ENCODE results near the gene TTC12. TPM values are rescaled to one million over a fixed set of nuclear protein-coding genes. Genes with fewer than 3 reads are reported as not detected.
A peak's percentile ranks its signal among the peaks of the same experiment; 100 is the strongest.

The TTC12 gene
- total and polyA plus RNA-seq, 2 of the 13 experiments (the other 11 are each of a cell fraction or from before 2014, with no cell fraction given) = 5.4 to 11.6 TPM

DNA sequence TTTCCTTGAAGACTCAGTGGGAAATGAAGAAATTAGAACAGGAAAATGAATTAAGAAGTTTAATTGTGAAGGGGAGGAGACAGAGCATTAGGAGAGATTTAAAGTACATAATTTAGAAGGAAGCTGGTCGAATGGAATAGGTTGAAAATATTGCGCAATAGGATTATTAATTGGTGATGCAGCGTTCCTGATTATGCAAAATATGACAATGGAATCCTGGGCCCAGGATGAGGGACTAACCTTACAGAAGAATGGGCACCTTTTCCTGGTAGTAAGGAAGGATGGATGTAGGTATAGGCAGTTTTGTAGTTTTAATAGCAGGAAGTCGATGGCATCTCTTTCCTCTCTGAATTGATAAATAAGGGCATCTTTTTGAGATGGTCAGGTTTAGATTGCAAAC is 7.8 kb downstream of the TTC12 start:
- Histone ChIP-seq H3K4me1 (ENCODE audit: insufficient read depth, low read length) (0 out of 2 replicates have a peak, but pooled peaks cover under 1% of the 10 kb centered on the region), H3K9me3 (ENCODE audit: low read length) (no peaks in the 10 kb centered on the region), H3K27me3 (ENCODE audit: control insufficient read depth in 1 of 2, insufficient read depth in 2 of 2, low read length in 2 of 2) (no peaks in the 10 kb centered on the region), H3K4me3 (replicated peaks in 1 of 3; ENCODE audit: insufficient read depth in 1 of 3, low read depth in 2 of 3, low read length in 3 of 3) (no peak overlapping the region), H3K9ac (ENCODE audit: insufficient read depth, low read depth, low read length) (no peak overlapping the region), H3K27ac (ENCODE audit: extremely low read length, insufficient read depth, low read length) (no peak overlapping the region), H3K79me2 (ENCODE audit: insufficient read depth, low read length) (no peaks in the 10 kb centered on the region), H2AFZ (ENCODE audit: low read length) (no peak overlapping the region), H3K4me2 (ENCODE audit: low read depth, low read length) (no peak overlapping the region), H3K36me3 (replicated peaks in 1 of 2; ENCODE audit: control insufficient read depth in 1 of 2, insufficient read depth in 2 of 2, low read length in 2 of 2) (peaks cover 0 to 5% of the 10 kb centered on the region in 2 experiments; a peak in 1 of 5 replicates), H4K20me1 (ENCODE audit: insufficient read depth, low read length) (no peaks in the 10 kb centered on the region)
- FAIRE-seq (no peak), DNase-seq (ENCODE audit: low spot score) (no peak), ATAC-seq (no peak)
- TF ChIP-seq, protein P1, sequence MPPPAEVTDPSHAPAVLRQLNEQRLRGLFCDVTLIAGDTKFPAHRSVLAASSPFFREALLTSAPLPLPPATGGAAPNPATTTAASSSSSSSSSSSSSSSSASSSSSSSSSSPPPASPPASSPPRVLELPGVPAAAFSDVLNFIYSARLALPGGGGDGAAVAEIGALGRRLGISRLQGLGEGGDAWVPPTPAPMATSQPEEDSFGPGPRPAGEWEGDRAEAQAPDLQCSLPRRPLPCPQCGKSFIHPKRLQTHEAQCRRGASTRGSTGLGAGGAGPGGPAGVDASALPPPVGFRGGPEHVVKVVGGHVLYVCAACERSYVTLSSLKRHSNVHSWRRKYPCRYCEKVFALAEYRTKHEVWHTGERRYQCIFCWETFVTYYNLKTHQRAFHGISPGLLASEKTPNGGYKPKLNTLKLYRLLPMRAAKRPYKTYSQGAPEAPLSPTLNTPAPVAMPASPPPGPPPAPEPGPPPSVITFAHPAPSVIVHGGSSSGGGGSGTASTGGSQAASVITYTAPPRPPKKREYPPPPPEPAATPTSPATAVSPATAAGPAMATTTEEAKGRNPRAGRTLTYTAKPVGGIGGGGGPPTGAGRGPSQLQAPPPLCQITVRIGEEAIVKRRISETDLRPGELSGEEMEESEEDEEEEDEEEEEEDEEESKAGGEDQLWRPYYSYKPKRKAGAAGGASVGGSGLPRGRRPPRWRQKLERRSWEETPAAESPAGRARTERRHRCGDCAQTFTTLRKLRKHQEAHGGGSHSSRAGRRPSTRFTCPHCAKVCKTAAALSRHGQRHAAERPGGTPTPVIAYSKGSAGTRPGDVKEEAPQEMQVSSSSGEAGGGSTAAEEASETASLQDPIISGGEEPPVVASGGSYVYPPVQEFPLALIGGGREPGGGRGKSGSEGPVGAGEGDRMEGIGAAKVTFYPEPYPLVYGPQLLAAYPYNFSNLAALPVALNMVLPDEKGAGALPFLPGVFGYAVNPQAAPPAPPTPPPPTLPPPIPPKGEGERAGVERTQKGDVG (CRISPR knock-in tag; IDR thresholded peaks at IDR 0.05; ENCODE audit: borderline replicate concordance) = no peak
- no peak for TF ChIP-seq CC2D1A (CRISPR knock-in tag; IDR thresholded peaks at IDR 0.05)
- peak; percentile 89 for TF ChIP-seq CEBPB (IDR thresholded peaks at IDR 0.05; ENCODE audit: borderline replicate concordance, low read depth, low read length)
- 89% methylated on average over 4 of the region's 4 CpGs for WGBS (ENCODE audit: low lambda C conversion rate)
- in situ Hi-C loops (cut with HindIII; ENCODE audit: extremely low pct_ligation_motif_present, low pct_unique_long_range_greater_than_20kb) (no loop called here), intact Hi-C loops (cut with micrococcal nuclease; ENCODE audit: unreplicated experiment) (no loop called here)
- ChIA-PET CTCF (ENCODE audit: low intra/inter-chr PET ratio, low total read pairs) (no interaction called here), POLR2A (no interaction called here)
- BruUV-seq (replicated peaks) = no TSS peak

DNA sequence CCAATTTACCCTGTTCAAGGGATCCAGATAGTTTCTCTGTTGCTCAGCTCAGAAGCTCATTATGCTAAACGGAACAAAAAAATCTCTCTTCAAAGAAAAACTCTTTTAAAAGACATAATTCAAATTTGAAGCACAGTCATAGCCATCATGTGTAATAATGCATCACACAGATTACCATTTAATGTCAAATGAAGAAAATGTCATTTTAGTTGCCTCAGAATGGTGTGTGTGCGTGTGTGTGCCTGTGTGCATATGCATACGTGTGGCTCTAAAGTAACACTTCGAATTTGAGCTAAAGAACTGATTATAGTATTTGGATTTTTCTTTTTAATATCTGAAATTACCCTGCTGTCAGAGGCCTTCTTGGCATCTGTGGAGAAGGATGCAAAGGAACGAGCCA is 9.9 kb downstream of the TTC12 start:
- Histone ChIP-seq H4K20me1 (ENCODE audit: insufficient read depth, low read length) (no peaks in the 10 kb centered on the region), H3K9ac (ENCODE audit: insufficient read depth, low read depth, low read length) (no peak overlapping the region), H3K27ac (ENCODE audit: extremely low read length, insufficient read depth, low read length) (no peak overlapping the region), H3K4me2 (ENCODE audit: low read depth, low read length) (no peak overlapping the region), H3K79me2 (ENCODE audit: insufficient read depth, low read length) (no peaks in the 10 kb centered on the region), H3K36me3 (replicated peaks in 1 of 2; ENCODE audit: control insufficient read depth in 1 of 2, insufficient read depth in 2 of 2, low read length in 2 of 2) (peaks cover 0 to 5% of the 10 kb centered on the region in 2 experiments; a peak in 2 of 5 replicates), H3K9me3 (ENCODE audit: low read length) (no peaks in the 10 kb centered on the region), H3K4me1 (ENCODE audit: insufficient read depth, low read length) (no peaks in the 10 kb centered on the region), H3K4me3 (replicated peaks in 1 of 3; ENCODE audit: insufficient read depth in 1 of 3, low read depth in 2 of 3, low read length in 3 of 3) (no peak overlapping the region), H3K27me3 (ENCODE audit: control insufficient read depth in 1 of 2, insufficient read depth in 2 of 2, low read length in 2 of 2) (no peaks in the 10 kb centered on the region), H2AFZ (ENCODE audit: low read length) (no peak overlapping the region)
- FAIRE-seq = no peak
- POLR2A ChIA-PET = interaction anchor here (0.6 kb wide), 1 partner anchor 549 kb away, joined by 3 read pairs; no protein-coding TSS in a partner anchor
- CTCF ChIA-PET (ENCODE audit: low intra/inter-chr PET ratio, low total read pairs) = no interaction called here
- 92% methylated on average over 5 of the region's 5 CpGs for WGBS (ENCODE audit: low lambda C conversion rate)
- BruUV-seq (replicated peaks) = no TSS peak
- in situ Hi-C loops (cut with HindIII; ENCODE audit: extremely low pct_ligation_motif_present, low pct_unique_long_range_greater_than_20kb) (no loop called here), intact Hi-C loops (cut with micrococcal nuclease; ENCODE audit: unreplicated experiment) (no loop called here)
- DNase-seq (ENCODE audit: low spot score) = no peak
- no peak for ATAC-seq
- TF ChIP-seq, protein P2, sequence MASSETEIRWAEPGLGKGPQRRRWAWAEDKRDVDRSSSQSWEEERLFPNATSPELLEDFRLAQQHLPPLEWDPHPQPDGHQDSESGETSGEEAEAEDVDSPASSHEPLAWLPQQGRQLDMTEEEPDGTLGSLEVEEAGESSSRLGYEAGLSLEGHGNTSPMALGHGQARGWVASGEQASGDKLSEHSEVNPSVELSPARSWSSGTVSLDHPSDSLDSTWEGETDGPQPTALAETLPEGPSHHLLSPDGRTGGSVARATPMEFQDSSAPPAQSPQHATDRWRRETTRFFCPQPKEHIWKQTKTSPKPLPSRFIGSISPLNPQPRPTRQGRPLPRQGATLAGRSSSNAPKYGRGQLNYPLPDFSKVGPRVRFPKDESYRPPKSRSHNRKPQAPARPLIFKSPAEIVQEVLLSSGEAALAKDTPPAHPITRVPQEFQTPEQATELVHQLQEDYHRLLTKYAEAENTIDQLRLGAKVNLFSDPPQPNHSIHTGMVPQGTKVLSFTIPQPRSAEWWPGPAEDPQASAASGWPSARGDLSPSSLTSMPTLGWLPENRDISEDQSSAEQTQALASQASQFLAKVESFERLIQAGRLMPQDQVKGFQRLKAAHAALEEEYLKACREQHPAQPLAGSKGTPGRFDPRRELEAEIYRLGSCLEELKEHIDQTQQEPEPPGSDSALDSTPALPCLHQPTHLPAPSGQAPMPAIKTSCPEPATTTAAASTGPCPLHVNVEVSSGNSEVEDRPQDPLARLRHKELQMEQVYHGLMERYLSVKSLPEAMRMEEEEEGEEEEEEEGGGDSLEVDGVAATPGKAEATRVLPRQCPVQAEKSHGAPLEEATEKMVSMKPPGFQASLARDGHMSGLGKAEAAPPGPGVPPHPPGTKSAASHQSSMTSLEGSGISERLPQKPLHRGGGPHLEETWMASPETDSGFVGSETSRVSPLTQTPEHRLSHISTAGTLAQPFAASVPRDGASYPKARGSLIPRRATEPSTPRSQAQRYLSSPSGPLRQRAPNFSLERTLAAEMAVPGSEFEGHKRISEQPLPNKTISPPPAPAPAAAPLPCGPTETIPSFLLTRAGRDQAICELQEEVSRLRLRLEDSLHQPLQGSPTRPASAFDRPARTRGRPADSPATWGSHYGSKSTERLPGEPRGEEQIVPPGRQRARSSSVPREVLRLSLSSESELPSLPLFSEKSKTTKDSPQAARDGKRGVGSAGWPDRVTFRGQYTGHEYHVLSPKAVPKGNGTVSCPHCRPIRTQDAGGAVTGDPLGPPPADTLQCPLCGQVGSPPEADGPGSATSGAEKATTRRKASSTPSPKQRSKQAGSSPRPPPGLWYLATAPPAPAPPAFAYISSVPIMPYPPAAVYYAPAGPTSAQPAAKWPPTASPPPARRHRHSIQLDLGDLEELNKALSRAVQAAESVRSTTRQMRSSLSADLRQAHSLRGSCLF (CRISPR knock-in tag; IDR thresholded peaks at IDR 0.05; ENCODE audit: borderline replicate concordance) = no peak
- no peak for TF ChIP-seq ZNF83 (CRISPR knock-in tag; IDR thresholded peaks at IDR 0.05; ENCODE audit: borderline replicate concordance)
- TF ChIP-seq, protein P3, sequence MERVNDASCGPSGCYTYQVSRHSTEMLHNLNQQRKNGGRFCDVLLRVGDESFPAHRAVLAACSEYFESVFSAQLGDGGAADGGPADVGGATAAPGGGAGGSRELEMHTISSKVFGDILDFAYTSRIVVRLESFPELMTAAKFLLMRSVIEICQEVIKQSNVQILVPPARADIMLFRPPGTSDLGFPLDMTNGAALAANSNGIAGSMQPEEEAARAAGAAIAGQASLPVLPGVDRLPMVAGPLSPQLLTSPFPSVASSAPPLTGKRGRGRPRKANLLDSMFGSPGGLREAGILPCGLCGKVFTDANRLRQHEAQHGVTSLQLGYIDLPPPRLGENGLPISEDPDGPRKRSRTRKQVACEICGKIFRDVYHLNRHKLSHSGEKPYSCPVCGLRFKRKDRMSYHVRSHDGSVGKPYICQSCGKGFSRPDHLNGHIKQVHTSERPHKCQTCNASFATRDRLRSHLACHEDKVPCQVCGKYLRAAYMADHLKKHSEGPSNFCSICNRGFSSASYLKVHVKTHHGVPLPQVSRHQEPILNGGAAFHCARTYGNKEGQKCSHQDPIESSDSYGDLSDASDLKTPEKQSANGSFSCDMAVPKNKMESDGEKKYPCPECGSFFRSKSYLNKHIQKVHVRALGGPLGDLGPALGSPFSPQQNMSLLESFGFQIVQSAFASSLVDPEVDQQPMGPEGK (CRISPR knock-in tag; IDR thresholded peaks at IDR 0.05) = no peak

All from HepG2 (cell line).